Heart right ventricle (tissue), 16 donors: ENCODE results near the gene C2CD4B. TPM values are rescaled to one million over a fixed set of nuclear protein-coding genes. Genes with fewer than 3 reads are reported as not detected.

Experiments used
- ATAC-seq, 8 donors: fragments of 200-7000 bp; cut with Tn5 transposase; one replicate each; pipeline ENCODE4 v1.9.1; 2020; ENCODE audit warnings: mild to moderate bottlenecking in 8 of 8, moderate library complexity in 8 of 8, moderate number of reproducible peaks in 1 of 8
- DNase-seq, 2 donors: peaks; one replicate each; pipeline ENCODE4 v3.0.0-alpha.2; 2020
- H3K27ac ChIP-seq, 10 donors: fragments of 200-600 bp; sonication (generic) in 2 of 10; one replicate each; pipeline versions ENCODE4 v1.5.0 to v1.8.0; 2020 to 2022; ENCODE audit warnings: mild to moderate bottlenecking in 3 of 10
- H3K27me3 ChIP-seq, 7 donors: fragments of 200-600 bp; one replicate each; pipeline ENCODE4 v1.8.0; 2021 to 2022; ENCODE audit warnings: mild to moderate bottlenecking in 2 of 7
- H3K36me3 ChIP-seq, 9 donors: fragments of 200-600 bp; sonication (generic) in 1 of 9; one replicate each; pipeline versions ENCODE4 v1.5.0 to v1.8.0; 2020 to 2022; ENCODE audit warnings: mild to moderate bottlenecking in 2 of 9
- H3K4me1 ChIP-seq, 9 donors: fragments of 200-600 bp; sonication (generic) in 1 of 9; one replicate each; pipeline versions ENCODE4 v1.5.0 to v1.8.0; 2020 to 2022; ENCODE audit warnings: mild to moderate bottlenecking in 4 of 9
- H3K4me3 ChIP-seq, 10 donors: fragments of 200-600 bp; sonication (generic) in 2 of 10; one replicate each; pipeline versions ENCODE4 v1.5.0 to v1.8.0; 2020 to 2022; ENCODE audit warnings: mild to moderate bottlenecking in 7 of 10, moderate library complexity in 2 of 10
- H3K9me3 ChIP-seq, 11 donors: fragments of 200-600 bp in 10 of 11; sonication (generic) in 2 of 11; one replicate each; pipeline versions ENCODE4 v1.5.0 to v1.8.0; 2013 to 2022; ENCODE audit warnings: mild to moderate bottlenecking in 2 of 11, control low read depth in 1 of 11, moderate library complexity in 1 of 11
- CTCF ChIP-seq, 9 donors: fragments of 200-600 bp; sonication (generic) in 2 of 9; IDR thresholded peaks; one replicate each; pipeline versions ENCODE4 v1.5.0 to v1.8.0; 2021 to 2022; ENCODE audit warnings: antibody characterized with exemption in 9 of 9, mild to moderate bottlenecking in 5 of 9, moderate library complexity in 1 of 9
- WGBS, 2 donors: extraction: QIAGEN DNeasy Blood & Tissue Kit; methylation state at CpG; one replicate each; pipeline ENCODE4 v1.1.7; 2013; ENCODE audit warnings: inconsistent platforms in 1 of 2; 5-methylcytosine and 5-hydroxymethylcytosine counted together
- intact Hi-C, 10 donors: fragments of 100-400 bp; cut with DNase I; formaldehyde crosslinking; loops; one replicate each; pipeline versions ENCODE4 v1.11.1 to v1.14.2; 2022
- polyA plus RNA-seq, 2 donors: library from polyadenylated mRNA; stranded (reverse); fragments of 200-250 nt; gene quantifications; one replicate each; pipeline ENCODE4 v1.2.3, GENCODE V29; 2013
- total RNA-seq, 10 donors: library from RNA; stranded (reverse); fragmentation: NEBNext Ultra II Directional in 3 of 10; extraction: Animal tissue kit (Norgen Biotek cat#: 25700) in 3 of 10; gene quantifications; one replicate each; pipeline versions ENCODE4 v1.2.1 to v1.2.4, GENCODE V29; 2021 to 2023
- donor health status: Arrhythmogenic right ventricular cardiomyopathy.
- donor health status: ischemic (EF 13 %, LVEDD 7.1; RV severe dilation, severe dysfunction).
- donor health status: healthy with polysubstance abuse.
- donor health status: DM: no; HTN: yes; CAD: no.
- donor health status: DM: no; HTN: no; CAD: no.
- donor health status: ischemic (EF 25% LVEDD 6.9; RV normal size, moderate dysfunction).
- donor health status: ischemic (EF 25% LVEDD 5.7; RV mildly dilated, moderate dysfunction).
- donor health status: healthy.
- donor health status: DM: yes; HTN: yes; CAD: no.
- donor health status: Ischemic cardiomyopathy.
- donor health status: ischemic (EF 35%, LVEDD 5.7; RV mildly dilated, moderate dysfunction).
- donor health status: nonischemic (EF 11% LVEDD 7.7; RV severe dilation, severe dysfunction).
- donor health status: DM: yes; HTN: yes; CAD: no.
- donor health status: PGD.
- donor health status: ischemic (EF 29% LVEDD 5.4; RV normal size, mild dysfunction).
- donor health status: nonischemic (EF 23%, LVEDD 6.1; RV moderate dilation, normal function).

Gene C2CD4B
- total and polyA plus RNA-seq, 12 donors = 0.82 to 7.1 (median 2.1) TPM

GRCh38 chr15:62128916-62129315, 36.2 kb downstream of the C2CD4B start:
- intact Hi-C loops = loop anchor here in 2 of 10 donors (5.0 kb wide), 2 partner anchors 33 to 123 kb away; no protein-coding TSS in a partner anchor
- Histone ChIP-seq H3K27me3 (no peaks in the 10 kb centered on the region), H3K4me1 (peaks cover 0 to 22% (median 7%) of the 10 kb centered on the region in 9 donors), H3K9me3 (peaks cover 0 to 14% (median 0%) of the 10 kb centered on the region in 11 donors), H3K27ac (no peak overlapping the region), H3K36me3 (no peaks in the 10 kb centered on the region), H3K4me3 (no peak overlapping the region)
- DNase-seq = no peak
- WGBS, 2 donors = 88 to 91% methylated on average over 2 of the region's 2 CpGs
- no peak for TF ChIP-seq CTCF (IDR thresholded peaks at IDR 0.05)
- no peak for ATAC-seq

DNA sequence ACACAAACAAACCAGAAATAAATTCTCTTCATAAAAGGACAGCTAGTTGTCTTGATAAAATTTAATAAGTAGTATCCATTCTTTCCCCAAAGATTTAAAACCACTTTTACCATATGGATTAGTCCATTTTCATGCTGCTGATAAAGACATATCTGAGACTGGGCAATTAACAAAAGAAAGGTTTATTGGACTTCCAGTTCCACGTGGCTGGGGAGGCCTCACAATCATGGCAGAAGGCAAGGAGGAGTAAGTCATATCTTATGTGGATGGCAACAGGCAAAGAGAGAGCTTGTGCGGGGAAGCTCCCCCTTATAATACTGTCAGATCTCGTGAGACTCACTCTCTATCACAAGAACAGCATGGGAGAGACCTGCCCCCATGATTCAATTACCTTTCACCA, 38.7 kb downstream of the C2CD4B start:
- ATAC-seq (no peak), DNase-seq (no peak)
- Histone ChIP-seq H3K9me3 (peaks cover 0 to 11% (median 0%) of the 10 kb centered on the region in 11 donors), H3K27ac (no peak overlapping the region), H3K4me1 (peaks cover 0 to 30% (median 7%) of the 10 kb centered on the region in 9 donors), H3K36me3 (no peaks in the 10 kb centered on the region), H3K27me3 (no peaks in the 10 kb centered on the region), H3K4me3 (no peak overlapping the region)
- TF ChIP-seq CTCF (IDR thresholded peaks at IDR 0.05) = no peak
- intact Hi-C loops = loop anchor here in 2 of 10 donors (5.0 kb wide), 2 partner anchors 36 to 126 kb away; no protein-coding TSS in a partner anchor
- 87 to 89% methylated on average over 3 of the region's 3 CpGs for WGBS, 2 donors

- no peaks in the 10 kb centered on the region for H3K27me3 ChIP-seq
- peaks cover 0 to 11% (median 0%) of the 10 kb centered on the region in 11 donors for H3K9me3 ChIP-seq
- peak in 1 of 2 donors; percentile 38 for DNase-seq
- ATAC-seq = peak in 7 of 8 donors; percentile 46 to 91 (median 77)
- H3K36me3 ChIP-seq = no peaks in the 10 kb centered on the region
- WGBS, 2 donors = 4 to 13% methylated on average over 2 of the region's 2 CpGs
- TF ChIP-seq CTCF (IDR thresholded peaks at IDR 0.05) = peak; percentile 11 to 67 (median 44)
- intact Hi-C loops = loop anchor here in 2 of 10 donors (5.0 kb wide), 2 partner anchors 37 to 127 kb away; no protein-coding TSS in a partner anchor
- no peak overlapping the region for H3K27ac ChIP-seq
- peaks cover 0 to 33% (median 7%) of the 10 kb centered on the region in 9 donors for H3K4me1 ChIP-seq
- no peak overlapping the region for H3K4me3 ChIP-seq
Measured at GRCh38 chr15:62125773-62126172, 39.3 kb downstream of the C2CD4B start.

GRCh38 chr15:62124973-62125303, 40.1 kb downstream of the C2CD4B start:
- Histone ChIP-seq H3K27ac (peak overlapping the region in 4 of 10 donors; percentile 7 to 67 (median 45)), H3K36me3 (no peaks in the 10 kb centered on the region), H3K27me3 (no peaks in the 10 kb centered on the region), H3K9me3 (peaks cover 0 to 6% (median 0%) of the 10 kb centered on the region in 11 donors), H3K4me3 (no peak overlapping the region), H3K4me1 (peaks cover 0 to 42% (median 8%) of the 10 kb centered on the region in 9 donors)
- no peak for DNase-seq
- no peak for ATAC-seq
- TF ChIP-seq CTCF (IDR thresholded peaks at IDR 0.05) = peak in 1 of 9 donors; percentile 21
- intact Hi-C loops = loop anchor here in 2 of 10 donors (5.0 kb wide), 2 partner anchors 37 to 127 kb away; no protein-coding TSS in a partner anchor
- 57 to 63% methylated on average over 2 of the region's 2 CpGs for whole genome bisulfite sequencing, 2 donors
